PC-9 (cell line): ENCODE measurements around the gene BRK1. TPM values are rescaled to one million over a fixed set of nuclear protein-coding genes. Genes with fewer than 3 reads are reported as not detected.

ENCODE experiments used
- BruUV-seq: library from RNA; stranded (reverse); fragments of 400-500 nt; replicated peaks from 2 replicates; lab custom pipeline; 2021; lab: Mats Ljungman, UMichigan
- CTCF ChIA-PET: fragments of 300-600 bp; sonication (Branson Sonifier 250); formaldehyde crosslinking; loops from one replicate; lab custom pipeline; 2022; ENCODE audit warnings: antibody characterized with exemption; lab: Charles Lee
- POLR2A ChIA-PET: fragments of 300-600 bp; sonication (Branson Sonifier 250); formaldehyde crosslinking; loops from one replicate; lab custom pipeline; 2022; ENCODE audit warnings: antibody characterized with exemption; ENCODE audit not compliant: unreplicated experiment; lab: Charles Lee
- DNase-seq, 2 experiments: peaks; one replicate each; pipeline versions ENCODE4 v3.0.0 to v3.0.0-alpha.2; 2015 to 2022; ENCODE audit warnings: mixed read lengths in 1 of 2
- H2AFZ ChIP-seq: fragments of 200-600 bp; sonication (generic); 2 replicates; pipeline ENCODE4 v1.8.1; 2017; ENCODE audit warnings: antibody characterized with exemption
- H3F3A ChIP-seq: fragments of 200-600 bp; sonication (generic); 2 replicates; pipeline ENCODE4 v1.8.1; 2017; ENCODE audit warnings: antibody characterized with exemption, mild to moderate bottlenecking, low read depth; ENCODE audit not compliant: insufficient read depth
- H3K27ac ChIP-seq: fragments of 200-600 bp; sonication (generic); 2 replicates; pipeline ENCODE4 v1.6.1; 2016; ENCODE audit warnings: mixed run types
- H3K27me3 ChIP-seq: fragments of 200-600 bp; sonication (generic); 2 replicates; pipeline ENCODE4 v1.6.1; 2016; ENCODE audit warnings: low read depth, mixed run types; ENCODE audit not compliant: insufficient read depth
- H3K36me3 ChIP-seq: fragments of 200-600 bp; sonication (generic); 2 replicates; pipeline ENCODE4 v1.6.1; 2016; ENCODE audit warnings: low read depth, mixed run types
- H3K4me1 ChIP-seq: fragments of 200-600 bp; sonication (generic); replicated peaks from 2 replicates; pipeline ENCODE4 v1.6.1; 2016; ENCODE audit warnings: mixed run types; ENCODE audit not compliant: insufficient read depth
- H3K4me2 ChIP-seq: fragments of 200-600 bp; sonication (generic); 2 replicates; pipeline ENCODE4 v1.6.1; 2017; ENCODE audit warnings: mixed run types
- H3K4me3 ChIP-seq: fragments of 200-600 bp; sonication (generic); 2 replicates; pipeline ENCODE4 v1.6.1; 2016; ENCODE audit warnings: mixed run types
- H3K79me2 ChIP-seq: fragments of 200-600 bp; sonication (generic); 2 replicates; pipeline ENCODE4 v1.6.1; 2017; ENCODE audit warnings: low read depth, mixed run types
- H3K9me2 ChIP-seq: fragments of 200-600 bp; sonication (generic); 2 replicates; pipeline ENCODE4 v1.8.1; 2017; ENCODE audit warnings: mild to moderate bottlenecking; ENCODE audit not compliant: insufficient read depth
- H3K9me3 ChIP-seq: fragments of 200-600 bp; sonication (generic); 2 replicates; pipeline ENCODE4 v1.8.1; 2016; ENCODE audit warnings: low read depth; ENCODE audit not compliant: insufficient read depth
- H4K20me1 ChIP-seq: fragments of 200-600 bp; sonication (generic); 2 replicates; pipeline ENCODE4 v1.8.1; 2017; ENCODE audit not compliant: insufficient read depth
- CTCF ChIP-seq: fragments of 200-600 bp; sonication (generic); conservative IDR thresholded peaks from 2 replicates; pipeline ENCODE4 v1.6.1; 2017; ENCODE audit warnings: mixed run types, antibody characterized with exemption, mild to moderate bottlenecking, moderate library complexity
- EZH2 ChIP-seq: fragments of 200-600 bp; sonication (generic); IDR thresholded peaks from 2 replicates; pipeline ENCODE4 v1.8.0; 2017; ENCODE audit warnings: antibody characterized with exemption, low read depth
- intact Hi-C: fragments of 100-400 bp; cut with micrococcal nuclease; formaldehyde crosslinking; loops from one replicate; pipeline ENCODE4 v1.10.0; 2022; ENCODE audit not compliant: unreplicated experiment
- total RNA-seq: library from RNA; stranded (reverse); gene quantifications from 2 replicates; pipeline ENCODE4 v1.2.3, GENCODE V29; 2021

The BRK1 gene
- total RNA-seq, 1 experiment from 2014 or later: 109 TPM

GRCh38 chr3:10149226-10149625 lies 33.8 kb downstream of the BRK1 start:
- Histone ChIP-seq H3K79me2 (peaks cover 48% of the 10 kb centered on the region), H3K4me2 (no peak overlapping the region), H3K4me1 (peaks cover 14% of the 10 kb centered on the region), H2AFZ (no peak overlapping the region), H4K20me1 (peaks cover 58% of the 10 kb centered on the region), H3K9me2 (no peaks in the 10 kb centered on the region), H3K9me3 (no peaks in the 10 kb centered on the region), H3K27me3 (no peaks in the 10 kb centered on the region), H3K27ac (no peak overlapping the region), H3F3A (peaks cover 48% of the 10 kb centered on the region), H3K4me3 (no peak overlapping the region), H3K36me3 (peaks cover 46% of the 10 kb centered on the region)
- ChIA-PET POLR2A (no interaction called here), CTCF (no interaction called here)
- intact Hi-C loops: no loop called here
- BruUV-seq: no TSS peak
- no peak for DNase-seq
- TF ChIP-seq EZH2 (no peak), CTCF (no peak)

GRCh38 chr3:10150987-10151386 lies 35.5 kb downstream of the BRK1 start:
- peaks cover 43% of the 10 kb centered on the region for H3K36me3 ChIP-seq
- ChIA-PET POLR2A (no interaction called here), CTCF (interaction anchor here (0.6 kb wide), 1 partner anchor 10 kb away, joined by 4 read pairs; the partner anchor contains the start of gene VHL)
- intact Hi-C loops: no loop called here
- H3K4me1 ChIP-seq: no peaks in the 10 kb centered on the region
- H3K4me3 ChIP-seq: no peak overlapping the region
- no peak overlapping the region for H3K4me2 ChIP-seq
- peaks cover 31% of the 10 kb centered on the region for H3K79me2 ChIP-seq
- H3K9me3 ChIP-seq: no peaks in the 10 kb centered on the region
- H3K9me2 ChIP-seq: no peaks in the 10 kb centered on the region
- H3F3A ChIP-seq: peaks cover 55% of the 10 kb centered on the region
- H3K27me3 ChIP-seq: no peaks in the 10 kb centered on the region
- BruUV-seq: no TSS peak
- no peak for TF ChIP-seq EZH2
- TF ChIP-seq CTCF: no peak
- H4K20me1 ChIP-seq: peaks cover 48% of the 10 kb centered on the region
- no peak overlapping the region for H3K27ac ChIP-seq
- DNase-seq: no peak
- no peak overlapping the region for H2AFZ ChIP-seq

- Histone ChIP-seq H3K36me3 (peaks cover 26% of the 10 kb centered on the region), H3K4me2 (no peak overlapping the region), H3K27me3 (no peaks in the 10 kb centered on the region), H3K4me1 (no peaks in the 10 kb centered on the region), H3K9me2 (no peaks in the 10 kb centered on the region), H4K20me1 (peaks cover 21% of the 10 kb centered on the region), H3F3A (peaks cover 47% of the 10 kb centered on the region), H3K9me3 (no peaks in the 10 kb centered on the region), H2AFZ (no peak overlapping the region), H3K4me3 (no peak overlapping the region), H3K27ac (no peak overlapping the region), H3K79me2 (no peaks in the 10 kb centered on the region)
- DNase-seq: no peak
- TF ChIP-seq CTCF (no peak), EZH2 (no peak)
- intact Hi-C loops: no loop called here
- ChIA-PET POLR2A (no interaction called here), CTCF (no interaction called here)
- BruUV-seq: no TSS peak
These were observed 39.1 kb downstream of the BRK1 start for GRCh38 chr3:10154335-10155122.
